Glomerular endothelial cell (primary cell): ENCODE data around the gene FOXP1. TPM values are rescaled to one million over a fixed set of nuclear protein-coding genes. Genes with fewer than 3 reads are reported as not detected.

Source experiments
- DNase-seq: peaks from one replicate; pipeline ENCODE4 v3.0.0-alpha.2; 2011; ENCODE audit warnings: low read depth, low spot score; ENCODE audit errors: extremely low read depth
- total RNA-seq: library from RNA; depleted of rRNA; stranded (reverse); fragments of >200 nt; gene quantifications from 2 replicates; pipeline ENCODE4 v1.2.3, GENCODE V29; 2015

FOXP1 gene
- total RNA-seq, 1 donor from 2014 or later, result 54.8 TPM

DNA sequence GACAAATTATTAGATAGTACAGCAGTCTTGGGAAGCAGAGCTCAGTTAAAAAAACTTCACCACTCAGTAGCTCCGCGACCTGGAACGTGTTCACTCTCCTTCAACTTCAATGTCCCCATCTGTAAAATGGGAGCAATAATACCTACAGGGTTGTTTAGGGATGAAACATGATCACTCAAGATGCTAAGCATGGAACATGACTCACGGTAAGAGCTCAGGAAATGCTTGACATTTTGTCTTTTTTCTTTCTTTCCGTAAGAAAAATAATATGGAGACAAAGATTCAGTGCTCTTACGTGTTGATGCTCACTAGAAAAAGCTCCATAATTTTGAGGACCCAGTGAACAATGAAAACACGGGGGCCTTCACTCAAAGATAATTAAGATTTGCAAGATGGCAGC lies 664.4 kb downstream of the FOXP1 start:
- no peak for DNase-seq

DNA sequence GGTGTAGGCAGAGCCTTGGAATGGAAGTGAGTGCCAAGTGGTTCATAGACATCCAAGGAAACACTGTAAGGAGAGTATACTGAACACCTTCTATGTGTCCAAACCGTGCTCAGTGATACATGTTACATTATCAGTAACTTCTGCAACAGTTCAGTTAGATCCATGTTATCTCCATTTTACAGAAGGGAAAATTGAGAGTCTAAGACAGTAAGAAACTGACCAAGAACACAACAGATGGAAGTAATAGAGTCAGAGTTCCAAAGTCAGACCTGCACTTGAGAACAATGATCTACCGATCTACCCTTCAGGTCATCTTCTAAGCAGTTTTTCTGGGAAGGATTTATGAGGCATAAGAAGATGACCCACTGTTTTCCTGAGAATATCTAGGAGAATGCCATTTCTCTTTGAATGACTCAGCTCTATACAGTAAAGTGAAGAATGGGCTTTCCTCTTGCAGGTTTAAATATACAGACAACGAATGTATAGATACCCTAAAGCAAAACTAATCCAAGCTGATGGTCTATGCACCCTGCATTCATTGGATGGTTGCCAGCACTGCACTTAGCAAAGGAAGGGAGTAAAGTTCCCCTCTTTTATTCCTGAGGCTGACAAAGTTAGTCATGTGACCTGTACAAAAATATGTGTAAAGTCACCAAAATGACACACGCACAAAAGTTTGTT lies 667.0 kb downstream of the FOXP1 start:
- DNase-seq, result no peak

DNA sequence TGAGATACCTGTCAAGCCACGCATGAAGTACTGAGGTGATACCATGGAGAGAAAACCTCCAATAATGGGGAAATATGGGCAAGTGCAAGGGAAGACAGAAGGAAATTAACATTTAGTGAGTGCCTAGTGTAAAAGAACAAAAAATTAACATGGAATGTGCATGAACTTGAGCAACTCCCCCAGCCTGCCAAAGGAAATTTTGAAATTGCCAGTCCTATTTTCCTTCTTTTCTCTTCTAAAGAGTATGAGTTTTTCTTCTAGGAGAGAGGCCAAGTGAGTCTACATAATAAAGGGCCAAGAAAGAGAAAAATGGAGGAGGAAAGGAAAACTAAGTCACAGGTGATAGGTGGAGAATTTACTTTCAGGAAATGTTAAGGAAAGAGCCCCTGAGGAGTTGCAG lies 668.7 kb downstream of the FOXP1 start:
- no peak for DNase-seq

GRCh38 chr3:70911719-70912118 lies 671.8 kb downstream of the FOXP1 start:
- DNase-seq, result no peak

GRCh38 chr3:70905491-70905890 lies 678.0 kb downstream of the FOXP1 start:
- no peak for DNase-seq

Other genes with a start within 250 kb of the FOXP1 start
- 4.2 and 4.7 TPM in 2 replicates for gene EIF4E3, start 141.7 kb upstream of the FOXP1 start, total RNA-seq
- gene GPR27, start 170.1 kb upstream of the FOXP1 start, total RNA-seq, result 0.19 TPM in 1 of 2 replicates, not detected in the other
- not detected in 2 replicates for gene PROK2, start 201.4 kb upstream of the FOXP1 start, total RNA-seq